Left cardiac atrium (tissue), 4 donors: Measurements from ENCODE around the gene H2BW1. TPM values are rescaled to one million over a fixed set of nuclear protein-coding genes. Genes with fewer than 3 reads are reported as not detected.
A peak's percentile ranks its signal among the peaks of the same experiment; 100 is the strongest.
"Not testable (repeated sequence)": the region's sequence is repeated elsewhere in the genome, so short reads cannot be mapped to it uniquely, and the experiment has no call there.

Experiments used
- ATAC-seq, 2 donors: fragments of 200-7000 bp; cut with Tn5 transposase; one replicate each; pipeline ENCODE4 v1.9.1; 2020; ENCODE audit warnings: mild to moderate bottlenecking in 2 of 2, moderate library complexity in 2 of 2
- DNase-seq: peaks from one replicate; pipeline ENCODE4 v3.0.0-alpha.2; 2020
- intact Hi-C, 2 donors: fragments of 100-400 bp; cut with DNase I; formaldehyde crosslinking; loops; one replicate each; pipeline versions ENCODE4 v1.14.1 to v1.15.1; 2022 to 2023
- long read RNA-seq: library from polyadenylated mRNA; unstranded; transcript quantifications from one replicate; pipeline ENCODE4 v2.0.0, GENCODE V29; 2021
- total RNA-seq, 2 donors: library from RNA; stranded (reverse); fragmentation: NEBNext Ultra II Directional; extraction: Animal tissue kit (Norgen Biotek cat#: 25700); gene quantifications; one replicate each; pipeline ENCODE4 v1.2.1, GENCODE V29; 2021
- donor health status: DM: no; HTN: yes; CAD: no.
- donor health status: DM: no; HTN: yes; CAD: no; lungs with severe emphysema.
- donor health status: DM: yes; HTN: yes; CAD: no.
- donor health status: Dilated cardiomyopathy.

H2BW1 gene, protein sequence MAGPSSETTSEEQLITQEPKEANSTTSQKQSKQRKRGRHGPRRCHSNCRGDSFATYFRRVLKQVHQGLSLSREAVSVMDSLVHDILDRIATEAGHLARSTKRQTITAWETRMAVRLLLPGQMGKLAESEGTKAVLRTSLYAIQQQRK
- not detected for total RNA-seq
- long read RNA-seq: 0 reads

DNA sequence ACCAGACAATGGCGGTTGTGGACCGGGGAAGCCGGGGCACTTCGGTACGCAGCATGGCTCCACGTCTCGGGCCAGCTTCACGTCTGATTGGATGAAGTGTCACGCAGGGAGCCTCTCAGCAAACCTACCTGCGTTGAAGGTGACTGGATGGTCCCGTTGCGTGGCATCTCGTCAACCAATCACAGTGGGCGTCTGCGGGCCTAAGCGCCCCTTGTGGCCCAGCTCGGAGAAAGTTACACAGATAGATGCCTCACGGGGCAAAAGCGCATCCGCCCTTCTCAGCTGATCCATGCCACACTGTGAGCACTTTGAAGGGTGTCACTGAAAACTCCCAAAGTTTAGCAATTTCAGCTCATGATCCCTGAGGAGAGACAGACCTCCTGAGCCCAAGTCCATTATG, at the start of gene H2BW1:
Gene H2BW1, minus strand, starts transcription at position 103 of the 400 bp plus-strand sequence. CDS start 132 bp downstream, outside the sequence.
- DNase-seq (no peak), ATAC-seq (no peak)
- intact Hi-C loops: no loop called here

DNA sequence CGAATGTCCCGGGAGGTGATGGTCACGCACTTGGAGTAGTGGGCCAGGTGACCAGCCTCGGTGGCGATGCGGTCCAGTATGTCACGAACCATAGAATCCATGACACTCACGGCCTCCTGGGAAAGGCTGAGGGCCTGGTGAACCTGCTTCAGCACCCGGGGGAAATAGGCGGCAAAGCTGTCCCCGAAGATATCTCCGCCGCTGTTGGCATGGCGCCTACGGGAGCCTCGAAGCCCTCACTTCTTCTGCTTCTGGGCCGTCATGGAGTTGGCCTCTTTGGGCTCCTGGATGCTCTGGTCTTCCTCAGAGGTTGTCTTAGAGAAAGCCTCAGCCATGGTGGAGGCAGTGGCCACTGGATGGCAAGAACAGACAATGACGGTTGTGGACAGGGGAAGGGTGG, 49.1 kb upstream of the H2BW1 start:
- DNase-seq, ATAC-seq, intact Hi-C loops: not testable (repeated sequence)

DNA sequence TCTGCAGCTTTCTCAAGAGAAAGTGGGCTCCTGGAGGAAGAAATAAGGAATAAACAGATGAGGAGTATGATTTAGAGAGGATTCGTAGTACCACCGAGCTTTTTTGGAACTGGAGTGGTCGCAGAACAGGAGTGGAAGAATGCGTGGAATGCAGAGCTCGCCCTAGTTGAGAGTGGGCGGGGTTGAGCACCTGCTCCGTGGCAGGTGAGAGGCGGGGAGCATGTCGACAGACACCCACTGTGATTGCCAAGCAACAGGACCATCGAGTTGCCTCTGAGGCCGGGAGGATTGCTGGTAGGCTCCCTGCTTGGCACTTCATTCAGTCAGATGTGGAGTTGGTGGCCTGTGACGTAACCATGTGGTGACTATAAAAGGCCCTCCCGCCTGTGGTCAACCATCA, 41.4 kb upstream of the H2BW1 start:
- ATAC-seq, intact Hi-C loops, DNase-seq: not testable (repeated sequence)

DNA sequence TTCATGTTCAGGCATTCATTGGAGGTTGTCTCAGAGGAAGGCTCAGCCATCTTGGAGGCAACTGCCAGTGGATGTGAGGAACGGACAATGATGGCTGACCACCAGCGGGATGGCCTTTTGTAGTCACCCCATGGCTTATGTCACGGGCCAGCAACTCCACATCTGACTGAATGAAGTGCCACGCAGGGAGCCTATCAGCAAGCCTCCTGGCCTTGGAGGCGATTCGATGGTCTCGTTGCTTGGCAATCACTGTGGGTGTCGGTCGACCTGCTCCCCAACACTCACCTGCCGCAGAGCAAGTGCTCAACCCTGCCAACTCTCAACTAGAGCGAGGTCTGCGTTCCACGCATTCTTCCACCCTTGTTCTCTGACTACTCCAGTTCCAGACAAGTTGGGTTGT, 33.7 kb upstream of the H2BW1 start:
- intact Hi-C loops: no loop called here
- ATAC-seq (no peak), DNase-seq (no peak)

DNA sequence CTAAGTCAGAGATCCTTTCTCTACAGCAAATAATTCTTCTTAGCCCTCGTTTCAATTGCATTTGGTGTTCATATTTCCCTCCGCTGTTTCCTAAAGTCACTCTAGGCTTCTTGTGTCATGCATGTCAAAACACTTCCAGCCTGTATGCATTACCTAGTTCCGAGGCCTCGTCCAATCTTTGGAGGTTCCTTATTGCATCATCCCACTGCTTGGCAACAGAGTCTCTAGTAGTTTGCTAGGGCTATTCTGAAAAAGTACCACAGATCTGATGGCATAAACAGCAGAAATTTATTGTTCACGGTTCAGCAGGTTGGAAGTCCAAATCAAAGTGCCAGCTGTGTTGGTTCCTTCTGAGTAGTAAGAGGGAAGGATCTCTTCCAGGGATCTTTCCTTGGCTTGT, 32.1 kb upstream of the H2BW1 start:
- no peak for ATAC-seq
- DNase-seq: no peak
- intact Hi-C loops: no loop called here

DNA sequence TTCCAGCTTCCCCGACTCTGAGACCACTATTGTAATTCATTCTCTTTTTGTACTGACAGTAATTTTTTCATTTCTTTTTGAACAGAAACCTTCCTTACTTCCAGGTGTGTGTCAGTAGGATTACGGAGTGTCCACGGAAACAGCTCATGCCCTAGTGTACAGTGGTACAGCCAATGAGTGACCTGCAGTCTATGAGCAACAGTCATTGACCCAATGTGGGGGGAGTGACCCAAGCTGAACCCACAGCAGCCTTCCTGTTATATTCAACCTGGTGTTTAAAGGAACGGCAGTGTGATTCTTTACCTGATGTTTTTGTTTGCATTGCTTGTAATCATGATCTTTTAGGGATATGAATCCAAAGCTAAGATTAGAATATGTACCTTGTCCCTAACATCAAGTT, 27.5 kb upstream of the H2BW1 start:
- ATAC-seq (no peak), DNase-seq (no peak)
- intact Hi-C loops: no loop called here

DNA sequence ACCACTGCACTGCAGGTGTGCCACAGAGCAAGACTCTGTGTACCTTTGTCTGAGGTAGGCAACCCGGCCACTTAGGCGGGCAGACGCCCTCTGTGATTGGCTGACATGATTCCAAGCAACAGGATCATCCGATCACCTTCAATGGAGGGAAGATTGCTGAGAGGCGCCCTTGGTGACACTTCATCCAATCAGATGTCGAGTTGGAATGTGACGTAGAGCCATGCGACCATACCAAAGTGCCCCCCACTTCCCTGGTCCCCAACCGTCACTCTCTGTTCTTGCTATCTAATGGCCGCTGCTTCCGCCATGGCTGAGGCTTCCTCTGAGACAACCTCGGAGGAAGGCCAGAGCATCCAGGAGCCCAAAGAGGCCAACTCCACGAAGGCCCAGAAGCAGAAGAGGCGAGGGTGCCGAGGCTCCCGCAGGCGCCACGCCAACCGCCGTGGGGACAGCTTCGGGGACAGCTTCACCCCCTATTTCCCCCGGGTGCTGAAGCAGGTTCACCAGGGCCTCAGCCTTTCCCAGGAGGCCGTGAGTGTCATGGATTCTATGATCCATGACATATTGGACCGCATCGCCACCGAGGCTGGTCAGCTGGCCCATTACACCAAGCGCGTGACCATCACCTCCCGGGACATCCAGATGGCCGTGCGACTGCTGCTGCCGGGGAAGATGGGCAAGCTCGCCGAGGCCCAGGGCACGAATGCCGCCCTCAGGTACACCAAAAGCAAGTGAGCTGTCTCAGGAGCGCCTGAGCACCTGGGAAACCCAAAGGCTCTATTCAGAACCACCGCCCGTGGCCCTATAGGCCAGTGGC, 26.4 kb upstream of the H2BW1 start, which contains the start of gene H2BW2:
Gene H2BW2, plus strand, starts transcription at position 268 of the 817 bp plus-strand sequence. Its CDS starts 39 bp downstream, at position 307.
- no peak for DNase-seq
- intact Hi-C loops: no loop called here
- ATAC-seq: no peak

DNA sequence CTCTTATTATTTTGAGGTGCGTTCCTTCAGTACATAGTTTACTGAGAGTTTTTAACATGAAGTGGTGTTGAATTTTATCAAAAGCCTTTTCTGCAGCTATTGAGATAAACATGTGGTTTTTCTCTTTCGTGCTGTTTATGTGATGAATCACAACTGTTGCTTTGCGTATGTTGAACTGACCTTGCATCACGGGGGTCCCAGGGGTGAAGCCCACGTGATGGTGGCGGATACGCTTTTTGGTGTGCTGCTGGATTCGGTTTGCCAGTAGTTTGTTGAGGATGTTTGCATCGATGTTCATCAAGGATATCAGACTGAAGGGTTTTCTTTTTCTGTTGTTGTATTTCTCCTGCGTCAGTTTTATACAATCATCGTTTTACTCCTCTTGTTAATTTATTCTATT, 4.6 kb upstream of the H2BW1 start:
- no peak for DNase-seq
- ATAC-seq: no peak
- intact Hi-C loops: no loop called here

DNA sequence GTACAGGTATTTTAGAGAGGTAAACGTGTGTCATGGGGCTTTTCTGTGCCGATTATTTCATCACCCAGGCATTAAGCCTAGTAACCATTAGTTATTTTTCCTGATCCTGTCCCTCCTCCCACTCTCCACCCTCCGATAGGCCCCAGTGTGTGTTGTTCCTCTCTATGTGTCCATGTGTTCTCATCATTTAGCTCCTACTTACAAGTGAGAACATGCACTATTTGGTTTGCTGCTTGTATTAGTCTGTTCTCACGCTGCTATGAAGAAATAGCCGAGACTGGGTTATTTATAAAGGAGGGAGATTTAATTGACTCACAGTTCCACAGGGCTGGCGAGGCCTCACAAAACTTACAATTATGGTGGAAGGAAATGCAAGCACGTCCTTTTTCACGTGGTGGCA, 2.1 kb upstream of the H2BW1 start:
- DNase-seq, intact Hi-C loops, ATAC-seq: not testable (repeated sequence)

DNA sequence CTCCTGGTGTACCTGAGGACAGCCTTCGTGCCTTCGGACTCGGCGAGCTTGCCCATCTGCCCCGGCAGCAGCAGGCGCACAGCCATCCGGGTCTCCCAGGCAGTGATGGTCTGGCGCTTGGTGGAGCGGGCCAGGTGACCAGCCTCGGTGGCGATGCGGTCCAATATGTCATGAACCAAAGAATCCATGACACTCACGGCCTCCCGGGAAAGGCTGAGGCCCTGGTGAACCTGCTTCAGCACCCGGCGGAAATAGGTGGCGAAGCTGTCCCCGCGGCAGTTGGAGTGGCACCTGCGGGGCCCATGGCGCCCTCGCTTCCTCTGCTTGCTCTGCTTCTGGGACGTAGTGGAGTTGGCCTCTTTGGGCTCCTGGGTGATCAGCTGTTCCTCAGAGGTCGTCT, 350 bp downstream of the H2BW1 start:
- intact Hi-C loops: no loop called here
- ATAC-seq: no peak
- no peak for DNase-seq

DNA sequence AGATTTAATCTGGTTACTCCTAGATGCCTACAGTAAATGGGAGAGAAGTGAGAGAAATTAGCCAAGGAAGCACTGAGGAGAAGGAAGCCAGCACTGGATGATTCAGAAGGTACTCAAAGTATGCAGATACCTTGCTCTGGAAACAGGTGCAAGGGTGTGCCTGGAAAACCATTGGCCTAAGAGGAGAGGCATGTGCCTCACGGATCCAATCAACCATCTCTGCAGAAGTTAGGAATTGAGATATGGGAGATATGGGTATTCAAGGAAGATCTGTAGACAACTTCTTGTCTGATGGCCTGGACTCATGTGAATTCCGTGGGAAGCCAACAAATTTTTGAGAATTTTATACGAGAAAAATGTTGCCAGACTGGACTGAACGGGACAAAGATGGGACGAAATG, 4.7 kb downstream of the H2BW1 start:
- intact Hi-C loops: no loop called here
- no peak for DNase-seq

DNA sequence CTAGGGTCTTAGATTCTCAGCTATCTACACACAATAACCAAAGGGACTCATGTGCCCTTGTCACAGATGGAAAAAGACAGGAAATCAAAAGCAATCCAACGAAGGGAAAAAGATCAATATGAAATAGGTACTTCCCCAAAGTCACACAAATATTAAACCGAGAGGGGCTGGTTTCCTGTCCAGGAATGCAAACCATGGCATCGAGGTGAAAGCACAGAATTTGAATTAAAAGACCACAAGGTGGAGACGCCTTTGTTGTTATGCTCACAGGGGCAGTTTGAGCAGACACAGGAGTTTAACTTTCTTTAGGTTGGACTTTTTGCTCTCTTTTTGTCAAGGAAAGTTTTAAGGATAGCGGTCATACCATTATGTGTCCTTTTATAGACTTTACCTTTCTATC, 14.3 kb downstream of the H2BW1 start:
- intact Hi-C loops: no loop called here
- ATAC-seq (no peak), DNase-seq (no peak)

More for the DNA sequence above, 4.7 kb downstream of the H2BW1 start:
- ATAC-seq: no peak

DNA sequence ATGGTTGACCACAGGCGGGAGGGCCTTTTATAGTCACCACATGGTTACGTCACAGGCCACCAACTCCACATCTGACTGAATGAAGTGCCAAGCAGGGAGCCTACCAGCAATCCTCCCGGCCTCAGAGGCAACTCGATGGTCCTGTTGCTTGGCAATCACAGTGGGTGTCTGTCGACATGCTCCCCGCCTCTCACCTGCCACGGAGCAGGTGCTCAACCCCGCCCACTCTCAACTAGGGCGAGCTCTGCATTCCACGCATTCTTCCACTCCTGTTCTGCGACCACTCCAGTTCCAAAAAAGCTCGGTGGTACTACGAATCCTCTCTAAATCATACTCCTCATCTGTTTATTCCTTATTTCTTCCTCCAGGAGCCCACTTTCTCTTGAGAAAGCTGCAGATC, 30.0 kb downstream of the H2BW1 start:
- ATAC-seq, intact Hi-C loops, DNase-seq: not testable (repeated sequence)

DNA sequence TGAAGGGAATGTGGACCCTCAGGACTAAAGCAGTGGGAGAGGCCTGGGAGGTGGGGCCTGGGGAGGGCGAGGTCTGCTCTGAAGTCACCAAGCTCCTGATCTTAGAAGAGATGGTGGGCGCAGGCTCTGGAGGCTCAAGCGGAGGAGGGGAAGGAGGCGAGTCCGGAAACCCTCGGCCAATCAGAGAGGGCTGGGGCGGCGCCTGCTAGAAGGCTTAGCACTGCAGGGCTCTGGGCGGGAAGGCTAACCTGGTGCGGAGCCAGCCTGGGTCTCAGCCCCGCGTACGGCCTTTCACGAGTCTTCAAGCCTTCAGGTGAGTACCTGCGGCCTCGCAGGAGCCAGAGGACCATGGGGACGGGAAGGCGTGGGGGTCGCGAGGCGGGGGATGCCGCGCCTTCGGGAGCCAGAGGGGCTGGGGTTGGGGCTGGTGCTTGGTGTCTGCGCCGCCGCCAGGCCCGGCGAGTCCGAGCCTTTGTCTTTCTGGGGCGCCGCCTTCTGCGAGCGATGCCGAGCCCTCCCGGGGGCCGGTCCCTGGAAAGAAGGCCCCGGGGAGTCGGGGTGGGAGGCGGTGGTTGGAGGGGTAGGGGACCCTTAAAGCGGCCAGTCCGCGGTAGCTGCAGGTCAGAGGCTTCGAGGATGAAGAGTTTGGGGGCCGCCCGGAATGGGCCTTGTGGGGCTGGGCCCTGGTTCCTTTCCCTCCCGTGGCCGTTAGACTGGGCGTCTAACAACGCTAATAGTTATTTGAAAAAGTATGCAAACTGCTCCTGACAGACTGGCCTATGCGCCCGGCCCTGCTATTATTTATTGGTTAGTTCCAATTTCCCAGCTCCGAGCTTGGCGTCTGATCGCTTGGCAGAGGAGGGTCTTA, 50.9 kb downstream of the H2BW1 start, which contains the start of gene TMSB15B:
Gene TMSB15B, plus strand, starts transcription at position 217 of the 868 bp plus-strand sequence.
- DNase-seq, intact Hi-C loops: not testable (repeated sequence)
- ATAC-seq: peak; percentile 86 to 98

Other genes with a start within 250 kb of the H2BW1 start
- gene PLP1, start 236.9 kb downstream of the H2BW1 start, total RNA-seq: 10 to 100 TPM in 1 of 2 donors, 1 to 10 TPM in 1; 7.6 to 16.0 TPM
- 10 to 100 TPM; 14.6 to 21.4 TPM for gene RAB9B, start 181.5 kb downstream of the H2BW1 start, total RNA-seq
- 1 to 10 TPM; 1.0 to 1.9 TPM for gene TMSB15B, start 51.1 kb downstream of the H2BW1 start, total RNA-seq
- gene H2BW2, start 26.2 kb upstream of the H2BW1 start, total RNA-seq: not detected
- gene TMSB15C, start 62.5 kb upstream of the H2BW1 start, total RNA-seq: under 1 TPM; 0.32 to 0.34 TPM
- under 1 TPM; 0.32 to 0.42 TPM for gene ZCCHC18, start 98.8 kb upstream of the H2BW1 start, total RNA-seq
- 10 to 100 TPM in 1 of 2 donors, 1 to 10 TPM in 1; 8.6 to 10.2 TPM for gene SLC25A53, start 143.3 kb upstream of the H2BW1 start, total RNA-seq
- 10 to 100 TPM; 11.7 to 14.1 TPM for gene FAM199X, start 152.7 kb upstream of the H2BW1 start, total RNA-seq
- gene ESX1, start 241.2 kb upstream of the H2BW1 start, total RNA-seq: not detected